Left forelimb (tissue), 1 donor: ENCODE measurements around the gene SESN3.
"Not testable (repeated sequence)": the region's sequence is repeated elsewhere in the genome, so short reads cannot be mapped to it uniquely, and the experiment has no call there.

Experiments
- DNase-seq: peaks from one replicate; pipeline ENCODE4 v3.0.0-alpha.2; 2018; ENCODE audit warnings: low spot score

The SESN3 gene

DNA sequence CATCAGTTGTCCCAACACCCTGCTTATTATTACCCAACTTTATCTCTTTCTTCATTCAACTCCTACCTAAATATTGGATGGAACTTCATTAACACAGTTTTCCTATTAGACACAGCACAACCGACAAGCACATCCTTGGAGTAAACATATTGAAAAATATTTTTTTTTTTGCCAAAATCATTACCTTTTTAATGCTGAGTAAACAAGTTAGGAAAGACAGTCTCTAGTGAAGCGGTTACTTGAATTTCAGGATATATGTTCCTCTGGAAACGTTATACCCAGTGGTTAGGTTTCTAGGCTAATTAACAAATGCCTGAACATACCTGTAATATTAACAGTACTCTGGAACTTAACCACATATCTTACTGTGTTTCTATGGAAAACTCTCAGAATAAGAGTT lies 11.4 kb downstream of the SESN3 start:
- no peak for DNase-seq

DNA sequence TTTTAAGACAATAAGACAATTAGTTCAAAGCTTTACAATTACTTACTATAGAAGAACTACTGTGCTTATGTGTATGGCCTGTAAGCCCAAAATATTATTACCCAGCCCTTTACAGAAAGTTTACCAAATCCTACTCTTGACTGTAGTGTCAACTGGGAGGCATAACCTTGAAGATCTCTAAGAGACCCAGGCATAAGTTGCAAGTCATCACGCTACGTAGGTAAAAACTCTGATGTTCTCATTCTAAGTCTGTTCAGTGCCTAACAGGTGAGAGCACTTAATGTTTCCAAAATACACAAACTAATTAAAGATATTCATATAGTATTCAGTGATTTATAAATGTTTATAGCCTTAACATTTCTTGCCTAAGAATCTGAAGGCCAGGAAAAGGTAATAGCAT lies 12.9 kb downstream of the SESN3 start:
- DNase-seq, result no peak

DNA sequence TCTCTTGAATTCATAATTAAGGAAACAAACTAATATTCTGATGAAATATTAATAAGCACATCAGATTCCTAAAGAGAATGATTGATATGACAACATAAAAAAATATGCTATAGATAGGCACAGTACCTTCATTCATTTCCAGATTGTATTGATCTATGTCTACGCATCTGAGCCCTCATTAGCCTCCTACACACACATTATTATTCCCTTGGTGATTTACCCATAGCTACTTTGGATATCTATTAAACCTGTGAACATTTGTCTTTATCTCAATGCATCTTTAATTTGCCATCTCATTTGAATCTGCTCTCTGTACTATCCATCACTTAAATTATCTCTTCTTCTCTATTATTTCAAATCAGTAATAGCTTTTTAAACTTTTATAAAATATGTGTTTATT lies 18.4 kb downstream of the SESN3 start:
- DNase-seq, result no peak

DNA sequence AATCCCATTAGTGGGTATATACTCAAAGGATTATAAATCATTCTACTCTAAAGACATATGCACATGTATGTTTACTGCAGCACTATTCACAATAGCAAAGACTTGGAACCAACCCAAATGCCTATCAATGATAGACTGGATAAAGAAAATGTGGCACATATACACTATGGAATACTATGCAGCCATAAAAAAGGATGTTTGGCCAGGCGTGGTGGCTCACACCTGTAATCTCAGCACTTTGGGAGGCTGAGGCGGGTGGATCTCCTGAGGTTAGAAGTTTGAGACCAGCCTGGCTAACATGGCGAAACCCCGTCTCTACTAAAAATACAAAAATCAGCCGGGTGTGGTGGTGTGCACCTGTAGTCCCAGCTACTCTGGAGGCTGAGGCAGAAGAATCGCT lies 21.5 kb downstream of the SESN3 start:
- not testable (repeated sequence) for DNase-seq

DNA sequence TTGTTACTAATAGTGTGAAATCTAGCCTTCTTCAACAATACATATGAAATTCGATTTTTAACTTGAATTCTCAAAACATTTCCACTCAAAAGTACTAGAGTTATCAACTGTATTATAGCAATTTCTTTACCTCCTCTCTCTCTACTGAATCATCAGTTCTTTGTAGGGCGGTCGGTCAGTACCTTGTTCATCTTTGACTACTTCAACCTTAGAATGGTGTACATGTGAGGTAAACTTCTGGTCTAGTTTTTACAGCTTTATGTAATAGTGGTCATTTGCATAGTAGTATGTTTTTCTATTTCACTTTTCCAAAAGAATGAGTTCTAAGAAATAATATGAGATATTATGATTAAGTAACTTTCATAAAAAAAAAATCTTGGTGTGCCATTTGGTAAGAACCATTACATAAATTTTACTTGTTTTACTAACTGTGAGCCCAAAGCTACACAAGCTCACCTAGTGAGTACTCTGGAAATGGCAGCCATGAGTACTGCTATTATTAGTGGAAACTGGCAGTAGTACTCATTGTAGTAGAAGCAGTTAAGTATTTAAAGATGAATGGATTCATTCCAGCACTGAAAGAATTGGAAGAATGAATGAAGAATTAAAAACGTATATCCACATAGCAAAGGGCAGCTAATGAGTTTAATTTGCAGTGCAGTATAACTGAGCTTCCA lies 30.1 kb downstream of the SESN3 start:
- DNase-seq, result no peak

DNA sequence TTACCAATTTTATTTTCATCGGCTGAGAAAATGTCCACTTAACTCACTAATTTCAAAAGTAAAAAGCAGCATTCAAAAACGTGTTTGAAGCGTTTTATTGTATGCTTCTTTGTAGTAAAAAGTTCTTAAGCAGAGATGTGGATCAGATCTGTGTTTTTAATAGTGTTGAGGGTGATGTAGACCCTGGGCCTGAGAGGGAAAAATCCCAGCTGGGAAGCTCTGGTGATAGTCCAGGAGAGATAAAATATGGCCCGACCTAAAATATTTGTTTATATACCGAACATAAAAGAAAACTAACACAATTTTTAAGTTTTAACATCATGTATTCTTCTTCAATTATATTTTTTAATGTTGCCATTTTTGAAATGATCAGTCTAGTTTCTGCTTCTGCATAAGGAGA lies 35.2 kb downstream of the SESN3 start:
- DNase-seq, result no peak

DNA sequence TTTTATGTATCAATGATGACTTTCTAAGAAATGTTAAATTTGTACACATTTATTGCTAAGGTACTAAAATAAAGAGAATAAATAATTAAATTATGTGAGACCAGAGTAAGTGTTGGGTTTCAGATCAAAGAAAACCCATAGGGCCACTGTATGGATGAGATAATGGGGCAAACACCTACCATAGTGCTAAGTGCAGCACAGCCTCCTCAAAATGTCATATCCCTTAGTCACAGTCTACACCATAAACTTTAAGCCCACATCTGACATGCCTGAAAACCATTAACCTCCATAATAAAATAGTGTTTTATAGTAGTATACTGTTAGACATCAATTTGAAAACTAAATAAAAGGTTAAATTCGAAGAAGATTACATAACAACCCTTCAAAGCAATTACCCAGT lies 37.5 kb downstream of the SESN3 start:
- no peak for DNase-seq

DNA sequence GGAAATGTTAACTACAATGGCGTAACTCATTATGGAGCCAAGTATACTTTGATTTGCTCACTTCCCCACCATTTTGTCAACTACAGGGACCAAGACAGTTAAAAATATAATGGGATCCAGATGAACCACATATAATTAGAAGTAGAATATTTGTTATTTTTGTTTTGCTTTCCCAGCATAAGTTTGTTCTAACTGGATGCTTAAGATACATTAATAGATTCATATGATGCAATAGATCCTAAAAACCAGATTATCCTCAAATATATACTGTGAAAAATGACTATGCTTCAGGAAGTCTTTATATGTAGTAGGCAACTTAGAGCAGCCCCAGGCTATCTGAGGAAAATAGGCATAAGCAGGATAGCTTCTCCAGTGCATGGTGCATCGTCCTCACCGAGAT lies 38.3 kb downstream of the SESN3 start:
- no peak for DNase-seq

DNA sequence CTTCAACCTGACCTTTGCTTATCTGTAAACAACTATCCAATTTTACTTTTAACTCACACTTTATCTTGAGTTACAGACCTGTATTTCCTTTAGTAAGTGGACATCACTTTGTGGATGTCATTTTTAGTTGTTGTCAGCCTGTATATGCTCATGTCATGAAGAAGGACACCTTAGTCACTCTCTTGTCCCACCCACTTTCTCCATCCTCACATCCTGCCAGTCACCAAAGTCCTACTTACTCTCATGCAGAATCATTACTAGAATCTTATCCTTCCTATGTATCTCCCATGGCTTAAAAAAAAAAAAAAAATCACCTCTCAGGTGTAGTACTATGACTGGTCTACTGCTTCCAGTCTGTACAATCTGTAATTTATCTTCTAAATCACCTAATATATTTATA lies 43.3 kb downstream of the SESN3 start:
- no peak for DNase-seq

DNA sequence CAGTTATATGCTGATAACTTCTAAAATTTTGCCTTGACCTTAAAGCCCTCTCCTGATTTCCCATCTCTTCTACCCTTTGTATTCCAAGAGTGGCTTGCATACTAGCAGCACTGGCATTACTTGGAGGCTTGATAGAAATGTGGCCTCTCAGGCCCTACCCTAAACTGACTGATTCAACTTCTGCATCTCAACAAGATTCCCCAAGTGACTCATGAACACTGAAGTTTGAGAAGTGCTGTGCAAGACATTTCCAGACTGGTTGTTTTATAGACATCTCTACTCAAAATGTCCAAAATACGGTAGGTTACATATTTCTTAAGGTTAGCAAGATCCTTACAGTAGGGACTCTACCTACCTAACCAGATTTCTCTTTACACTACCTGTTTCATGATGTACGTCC lies 48.6 kb downstream of the SESN3 start:
- no peak for DNase-seq

DNA sequence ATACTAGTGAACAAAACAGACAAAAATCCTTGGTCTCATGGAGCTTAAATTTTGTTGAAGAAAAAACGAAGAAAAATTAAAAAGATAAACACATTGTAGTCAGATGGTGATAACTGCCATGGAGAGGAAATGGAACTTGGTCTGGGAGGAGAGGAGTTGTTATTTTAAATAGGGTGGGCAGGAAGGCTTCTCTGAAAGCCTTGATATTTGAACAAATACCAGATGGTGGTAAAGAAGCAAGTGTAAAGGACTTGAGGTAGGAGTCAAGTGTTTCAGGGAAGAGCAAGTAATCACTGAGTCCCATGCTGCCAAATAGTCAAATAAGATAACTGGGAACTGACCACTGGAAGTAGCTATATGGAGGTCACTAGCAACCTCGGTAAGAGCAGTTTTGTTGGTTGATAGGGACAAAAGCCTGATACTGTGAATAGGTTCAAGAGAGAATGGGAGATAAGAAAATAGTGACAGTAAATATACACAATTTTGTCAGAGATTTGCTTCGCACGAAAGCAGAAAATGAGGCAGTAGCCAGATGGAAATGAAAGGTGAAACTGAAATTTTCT lies 55.1 kb downstream of the SESN3 start:
- no peak for DNase-seq

DNA sequence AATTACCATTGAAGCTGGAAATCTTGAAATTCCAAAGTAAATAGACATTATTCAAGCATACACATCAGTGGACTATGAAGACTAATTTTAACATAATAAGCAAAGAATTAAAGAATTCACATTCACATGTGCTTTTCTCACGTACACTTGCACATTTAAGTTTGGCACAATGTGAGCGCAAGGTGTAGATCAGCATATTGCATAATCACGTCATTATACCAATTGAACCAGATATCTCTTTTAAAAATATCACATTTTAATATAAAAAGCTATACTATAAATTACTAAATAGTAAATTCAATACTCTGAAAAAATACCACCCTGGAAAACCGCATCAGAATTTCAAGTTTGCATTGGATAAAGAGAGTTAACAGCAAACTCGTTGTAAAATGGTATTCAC lies 60.7 kb downstream of the SESN3 start:
- DNase-seq, result no peak

DNA sequence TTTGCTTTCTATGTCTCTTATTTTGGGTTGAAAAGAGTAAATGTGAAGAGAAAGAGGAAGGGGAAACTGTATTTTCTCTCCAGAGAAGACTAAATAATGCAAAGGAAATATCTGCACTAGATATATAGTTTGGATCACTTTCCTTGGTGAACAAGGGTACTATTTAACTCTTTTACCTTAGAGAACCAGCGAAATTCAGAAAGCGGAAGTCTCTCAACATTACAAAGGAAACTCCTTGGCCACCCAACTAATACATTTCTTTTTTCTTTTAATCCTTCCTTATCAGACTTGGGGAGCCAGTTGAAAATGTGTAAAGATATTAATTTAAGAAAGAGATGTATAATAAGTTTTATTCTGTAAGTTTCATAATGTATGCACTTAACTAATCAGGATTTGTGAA lies 64.2 kb downstream of the SESN3 start:
- DNase-seq, result no peak

DNA sequence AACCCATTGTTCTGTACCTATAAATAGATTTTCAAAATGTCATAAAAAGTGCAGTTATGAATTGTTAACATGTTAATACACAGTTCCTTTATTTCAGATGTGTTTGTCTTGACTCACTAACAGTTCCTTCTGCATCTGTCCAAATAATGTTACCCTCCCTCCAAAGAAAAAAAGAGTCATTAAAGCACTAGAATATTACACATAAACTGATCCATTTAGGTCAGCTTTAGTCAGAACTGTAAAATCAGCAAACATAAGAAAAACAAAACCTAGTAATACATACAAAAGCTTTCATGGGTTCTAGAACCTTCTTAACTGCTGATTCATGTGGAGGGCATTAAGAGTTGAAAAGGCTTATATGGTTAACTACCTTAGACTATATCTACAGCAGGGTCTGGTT lies 65.4 kb downstream of the SESN3 start:
- DNase-seq, result no peak

DNA sequence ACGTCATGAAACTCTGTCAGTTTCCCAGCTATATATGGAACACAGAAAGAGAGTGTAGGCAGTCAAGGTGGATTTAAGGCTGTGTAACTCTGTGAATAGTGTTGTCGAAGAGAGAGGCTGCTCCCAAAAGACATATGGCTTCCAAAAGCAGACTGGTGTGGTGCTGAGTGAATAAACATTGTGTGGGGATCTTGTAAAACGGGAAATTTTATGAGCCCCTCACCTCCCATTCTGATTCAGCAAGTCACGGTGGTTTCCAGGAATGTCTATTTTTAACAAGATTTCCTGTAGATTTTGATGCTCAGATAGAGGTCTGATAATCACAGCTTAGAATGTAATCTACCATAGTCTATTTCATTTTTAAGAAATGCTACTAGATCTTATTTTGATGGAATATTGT lies 67.9 kb downstream of the SESN3 start:
- no peak for DNase-seq

DNA sequence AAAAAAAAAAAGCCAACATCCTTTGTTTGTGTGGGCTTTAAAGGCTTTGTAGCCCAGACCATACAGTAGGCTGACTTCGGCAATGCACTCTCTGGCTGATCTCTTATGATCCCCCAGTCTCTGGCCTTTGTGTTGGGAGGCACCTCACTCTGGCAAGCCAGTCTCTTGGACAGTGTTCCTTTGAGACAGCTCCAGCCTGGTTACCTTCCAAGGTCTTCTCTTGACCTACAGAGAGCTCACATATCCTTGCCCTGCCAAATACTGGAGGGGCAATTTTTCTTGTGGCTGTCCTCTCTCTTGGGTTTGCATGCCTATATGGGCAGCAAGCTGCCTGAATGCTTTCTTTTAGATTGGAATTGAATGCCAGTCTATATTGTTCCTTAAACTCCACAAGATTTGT lies 69.8 kb downstream of the SESN3 start:
- no peak for DNase-seq

DNA sequence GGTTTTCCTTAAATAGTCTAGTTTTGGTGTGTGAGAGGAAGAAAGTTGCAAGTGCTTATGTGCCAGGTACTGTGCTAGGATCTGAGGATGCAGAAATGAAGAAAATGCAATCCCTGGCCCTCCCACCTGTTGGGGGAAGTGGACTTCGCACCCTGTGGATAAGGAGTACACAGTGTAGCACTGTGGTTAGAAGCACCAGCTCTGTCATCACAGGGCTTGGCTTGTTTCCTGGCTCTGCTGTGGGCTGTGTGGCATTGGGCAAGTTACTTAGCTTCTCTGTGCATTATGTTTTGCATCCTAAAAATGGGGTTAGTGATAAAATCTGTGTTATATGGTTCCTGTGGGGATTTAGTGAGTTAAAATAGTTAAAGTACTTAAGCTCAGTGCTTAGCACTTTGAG lies 73.2 kb downstream of the SESN3 start:
- no peak for DNase-seq

DNA sequence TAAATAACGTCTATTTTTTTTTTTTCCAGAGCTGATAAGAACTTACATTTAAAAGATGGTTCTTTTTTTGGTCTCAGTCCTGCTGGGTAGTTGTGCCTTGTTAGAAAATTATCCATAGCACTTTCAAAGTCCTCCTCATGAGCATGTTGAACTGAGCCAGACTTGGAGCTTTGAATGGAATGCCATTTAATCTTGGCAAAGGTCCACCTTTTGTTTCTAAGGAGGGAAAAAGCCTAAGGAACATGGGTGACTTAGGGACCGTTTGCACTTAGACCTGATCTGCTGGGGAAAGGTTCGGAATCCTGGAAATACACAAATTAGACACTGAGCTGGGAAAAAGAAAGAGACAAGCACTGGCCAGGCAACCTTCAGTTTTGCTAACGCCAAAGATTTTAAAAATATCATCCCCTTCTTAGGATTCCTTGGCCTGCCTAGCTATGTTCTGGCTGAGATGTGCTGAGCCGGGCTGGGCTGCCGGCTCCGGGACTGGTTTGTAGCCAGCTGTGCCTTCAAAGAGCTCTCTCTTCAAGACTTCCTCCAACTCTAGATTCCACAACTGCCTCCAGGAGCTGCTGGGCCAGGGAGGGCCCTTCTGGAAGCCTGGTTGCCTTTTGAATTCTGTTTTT lies 74.0 kb downstream of the SESN3 start:
- peak; percentile 76 for DNase-seq

DNA sequence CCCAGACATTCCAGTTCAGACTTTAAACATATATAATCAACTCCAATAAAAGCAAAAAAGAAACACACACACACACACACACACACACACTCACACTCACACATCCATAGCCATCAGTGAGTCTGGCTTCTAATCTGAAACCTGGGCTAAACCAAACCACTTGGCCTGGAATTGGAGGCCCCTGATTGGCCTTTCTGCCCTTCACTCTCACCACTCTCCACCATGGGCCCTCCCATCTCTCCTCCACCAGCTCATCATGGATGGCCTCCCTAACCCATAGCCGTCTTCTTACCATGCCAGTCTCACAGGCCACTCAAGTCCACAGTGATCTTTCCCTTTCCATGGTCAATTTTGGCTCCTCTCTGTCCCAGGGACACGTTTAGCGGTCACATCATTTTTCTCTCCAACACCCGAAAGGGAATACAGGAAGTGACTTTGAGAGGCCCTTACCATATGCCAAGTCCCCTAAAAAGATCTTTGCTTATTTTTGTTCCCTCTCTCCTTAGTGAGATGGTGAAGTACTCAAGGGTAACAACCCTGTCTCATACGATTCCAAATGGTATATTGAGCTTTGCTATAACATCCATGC lies 74.8 kb downstream of the SESN3 start:
- DNase-seq, result no peak

DNA sequence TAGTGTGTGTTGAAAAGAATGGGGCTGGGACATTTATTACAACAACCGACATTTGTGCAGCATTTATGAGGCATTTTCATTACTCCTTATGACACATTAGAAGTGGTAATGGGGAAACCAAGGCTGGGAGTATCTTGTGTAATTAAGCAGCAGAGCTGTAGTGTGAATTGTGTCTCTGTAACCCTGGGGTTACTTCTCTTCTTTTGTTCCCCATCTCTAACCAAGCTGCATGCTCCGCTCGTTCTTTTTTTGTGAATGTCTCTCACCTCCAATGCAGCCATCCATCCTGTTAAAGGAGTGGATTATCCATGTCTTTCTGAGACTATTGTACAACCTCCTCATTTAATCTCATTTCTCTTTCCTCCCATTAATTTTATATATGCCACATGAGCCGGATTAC lies 75.6 kb downstream of the SESN3 start:
- no peak for DNase-seq

DNA sequence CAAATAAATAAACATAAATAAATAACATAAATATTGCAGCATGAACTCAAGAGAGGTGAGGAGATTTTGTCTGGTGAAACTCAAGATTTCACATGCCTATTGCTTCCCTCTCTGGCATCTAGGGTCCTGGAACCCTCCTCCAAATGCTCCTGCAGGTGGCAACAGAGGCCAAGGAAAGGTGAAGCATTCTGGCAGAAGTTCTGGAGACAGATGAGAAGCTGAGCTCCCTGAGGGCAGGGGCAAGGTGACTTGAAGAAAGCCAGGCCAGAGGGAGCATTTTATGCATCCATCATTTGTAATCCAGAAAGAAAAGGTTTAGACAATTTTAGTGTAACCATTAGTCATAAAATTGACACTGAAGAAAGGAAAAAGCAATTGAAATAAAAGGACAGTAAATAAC lies 76.5 kb downstream of the SESN3 start:
- no peak for DNase-seq

DNA sequence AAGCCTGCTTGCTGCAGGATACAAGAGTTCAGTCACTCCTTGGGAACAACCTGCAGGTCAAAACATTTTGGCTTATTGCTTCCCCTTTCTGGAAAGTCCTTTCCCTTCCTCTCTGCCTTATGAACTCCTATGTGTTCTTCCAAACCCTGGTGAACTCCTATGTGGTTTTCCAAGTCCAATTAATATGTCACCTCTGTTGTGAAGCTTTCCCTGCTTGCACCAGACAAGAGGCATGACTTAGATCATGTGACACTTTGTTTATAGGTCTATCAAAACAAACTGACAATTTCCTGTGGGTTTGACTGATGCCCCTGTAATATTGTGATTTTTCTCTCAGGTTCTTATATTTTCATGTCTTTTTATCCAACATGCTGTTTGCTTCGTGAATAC lies 77.2 kb downstream of the SESN3 start:
- DNase-seq, result no peak
